Dermis microvascular lymphatic vessel endothelial cell (primary cell): ENCODE data around the gene MMP13. TPM values are rescaled to one million over a fixed set of nuclear protein-coding genes. Genes with fewer than 3 reads are reported as not detected.
"Not testable (repeated sequence)": the region's sequence is repeated elsewhere in the genome, so short reads cannot be mapped to it uniquely, and the experiment has no call there.

Experiments used
- DNase-seq, 2 donors: peaks; one replicate each; pipeline versions ENCODE4 v3.0.0 to v3.0.0-alpha.2; 2010; ENCODE audit warnings: low read depth in 2 of 2
- total RNA-seq: library from RNA; depleted of rRNA; stranded (reverse); fragments of >200 nt; gene quantifications from 2 replicates; pipeline ENCODE4 v1.2.1, GENCODE V29; 2014

Gene MMP13
- total RNA-seq, 1 donor from 2014 or later, result not detected

DNA sequence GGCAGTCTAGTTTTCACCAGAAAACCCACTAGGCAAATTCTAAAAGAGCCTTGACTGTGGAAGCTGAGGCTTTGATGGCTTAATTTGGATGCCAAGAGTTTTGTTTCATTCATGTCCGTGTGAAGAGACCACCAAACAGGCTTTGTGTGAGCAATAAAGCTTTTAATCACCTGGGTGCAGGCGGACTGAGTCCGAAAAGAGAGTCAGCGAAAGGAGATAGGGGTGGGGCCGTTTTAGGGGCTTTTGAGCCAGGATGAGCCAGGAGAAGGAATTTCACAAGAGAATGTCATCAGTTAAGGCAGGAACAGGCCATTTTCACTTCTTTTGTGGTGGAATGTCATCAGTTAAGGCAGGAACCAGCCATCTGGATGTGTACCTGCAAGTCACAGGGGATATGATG lies 51.6 kb downstream of the MMP13 start:
- DNase-seq, result not testable (repeated sequence)

DNA sequence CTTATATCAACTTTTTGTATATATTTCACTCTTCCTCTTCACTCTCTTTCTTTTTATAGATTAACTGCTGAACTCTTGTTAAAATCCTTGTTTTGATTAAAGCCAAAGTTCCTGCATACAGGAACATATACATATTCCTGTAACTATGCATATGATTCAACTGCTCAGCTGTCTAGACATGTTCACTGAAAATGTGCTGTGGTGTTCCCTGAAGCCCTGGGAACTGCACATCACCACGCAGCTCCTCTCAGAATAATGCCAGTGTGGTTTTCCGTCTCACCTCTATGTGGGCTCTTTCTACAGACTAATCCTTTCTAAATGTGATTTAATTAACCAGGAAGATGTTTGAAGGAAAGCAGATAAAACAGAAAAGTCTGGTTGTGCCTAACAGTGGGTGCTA lies 55.2 kb downstream of the MMP13 start:
- DNase-seq, result no peak

Other genes starting within 250 kb of the MMP13 start
- not detected in 2 replicates for gene MMP27, start 250.0 kb downstream of the MMP13 start, total RNA-seq
- not detected in 2 replicates for gene MMP8, start 230.8 kb downstream of the MMP13 start, total RNA-seq
- 3.5 and 10.1 TPM in 2 replicates for gene MMP10, start 175.1 kb downstream of the MMP13 start, total RNA-seq
- 16.4 and 425 TPM in 2 replicates for gene MMP1, start 157.6 kb downstream of the MMP13 start, total RNA-seq
- gene MMP3, start 112.1 kb downstream of the MMP13 start, total RNA-seq, result not detected in 2 replicates
- not detected in 2 replicates for gene MMP12, start 80.8 kb downstream of the MMP13 start, total RNA-seq
- gene DCUN1D5, start 136.4 kb upstream of the MMP13 start, total RNA-seq, result 30.6 and 46.6 TPM in 2 replicates
- 2.7 and 3.3 TPM in 2 replicates for gene DYNC2H1, start 153.7 kb upstream of the MMP13 start, total RNA-seq